Kidney tubule cell (primary cell): ENCODE measurements around the gene TNFRSF12A.

ENCODE experiments used
- DNase-seq: peaks from one replicate; pipeline ENCODE4 v3.0.0-alpha.2; 2018; ENCODE audit warnings: low spot score

The TNFRSF12A gene, protein sequence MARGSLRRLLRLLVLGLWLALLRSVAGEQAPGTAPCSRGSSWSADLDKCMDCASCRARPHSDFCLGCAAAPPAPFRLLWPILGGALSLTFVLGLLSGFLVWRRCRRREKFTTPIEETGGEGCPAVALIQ

DNA sequence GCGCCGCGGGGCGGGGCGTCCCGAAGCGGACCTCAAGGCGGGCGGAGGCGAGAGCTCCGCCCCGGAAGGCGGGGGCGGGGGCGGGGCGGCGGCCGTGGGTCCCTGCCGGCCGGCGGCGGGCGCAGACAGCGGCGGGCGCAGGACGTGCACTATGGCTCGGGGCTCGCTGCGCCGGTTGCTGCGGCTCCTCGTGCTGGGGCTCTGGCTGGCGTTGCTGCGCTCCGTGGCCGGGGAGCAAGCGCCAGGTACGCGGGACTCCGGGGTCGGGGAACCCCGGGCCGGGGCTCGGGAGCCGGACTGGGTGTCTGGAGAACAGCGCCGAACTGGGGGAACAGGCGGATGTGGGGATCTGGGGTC, at the start of gene TNFRSF12A:
Gene TNFRSF12A, plus strand, starts transcription at position 122 of the 357 bp plus-strand sequence. Its CDS starts 30 bp downstream, at position 152.
- DNase-seq: peak; percentile 88

DNA sequence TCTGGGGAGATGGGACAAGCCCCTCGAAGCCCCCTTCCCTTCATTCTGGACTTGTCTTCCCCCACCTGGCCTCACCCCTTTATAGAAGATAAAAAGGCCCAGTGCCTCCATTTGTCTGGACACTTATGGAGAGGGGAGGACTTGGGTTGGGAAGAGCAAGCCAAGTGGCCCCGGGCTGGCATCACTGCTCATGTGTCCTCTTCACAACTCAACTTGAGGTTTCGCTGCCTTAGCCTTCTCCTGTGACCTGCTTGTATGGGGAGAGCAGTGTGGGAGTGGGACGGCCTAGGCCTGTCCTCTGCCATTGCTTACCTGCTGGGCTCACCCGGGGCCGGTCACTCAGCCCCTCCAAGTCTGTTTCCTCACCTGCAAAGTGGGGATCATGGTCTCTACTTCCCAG, 49.6 kb upstream of the TNFRSF12A start:
- no peak for DNase-seq

DNA sequence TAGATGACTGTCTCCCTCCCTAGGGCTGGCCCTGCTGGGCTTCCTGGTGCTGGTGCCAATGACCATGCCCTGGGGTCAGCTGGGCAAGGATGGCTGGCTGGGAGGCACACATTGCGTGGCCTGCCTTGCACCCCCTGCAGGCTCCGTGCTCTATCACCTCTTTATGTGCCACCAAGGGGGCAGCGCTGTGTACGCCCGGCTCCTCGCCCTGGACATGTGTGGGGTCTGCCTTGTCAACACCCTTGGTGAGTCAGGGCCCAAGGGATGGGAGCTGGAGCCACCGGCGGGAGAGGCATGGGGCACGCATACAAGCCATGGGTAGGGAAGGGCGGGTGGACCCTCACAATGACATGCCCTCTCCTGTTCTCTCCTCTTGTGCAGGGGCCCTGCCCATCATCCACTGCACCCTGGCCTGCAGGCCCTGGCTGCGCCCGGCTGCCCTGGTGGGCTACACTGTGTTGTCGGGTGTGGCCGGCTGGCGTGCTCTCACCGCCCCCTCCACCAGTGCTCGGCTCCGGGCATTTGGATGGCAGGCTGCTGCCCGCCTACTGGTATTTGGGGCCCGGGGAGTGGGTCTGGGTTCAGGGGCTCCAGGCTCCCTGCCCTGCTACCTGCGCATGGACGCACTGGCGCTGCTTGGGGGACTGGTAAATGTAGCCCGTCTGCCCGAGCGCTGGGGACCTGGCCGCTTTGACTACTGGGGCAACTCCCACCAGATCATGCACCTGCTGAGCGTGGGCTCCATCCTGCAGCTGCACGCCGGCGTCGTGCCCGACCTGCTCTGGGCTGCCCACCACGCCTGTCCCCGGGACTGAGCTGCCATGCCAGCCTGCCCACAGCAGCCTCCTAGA, 48.8 kb upstream of the TNFRSF12A start:
- DNase-seq: no peak

DNA sequence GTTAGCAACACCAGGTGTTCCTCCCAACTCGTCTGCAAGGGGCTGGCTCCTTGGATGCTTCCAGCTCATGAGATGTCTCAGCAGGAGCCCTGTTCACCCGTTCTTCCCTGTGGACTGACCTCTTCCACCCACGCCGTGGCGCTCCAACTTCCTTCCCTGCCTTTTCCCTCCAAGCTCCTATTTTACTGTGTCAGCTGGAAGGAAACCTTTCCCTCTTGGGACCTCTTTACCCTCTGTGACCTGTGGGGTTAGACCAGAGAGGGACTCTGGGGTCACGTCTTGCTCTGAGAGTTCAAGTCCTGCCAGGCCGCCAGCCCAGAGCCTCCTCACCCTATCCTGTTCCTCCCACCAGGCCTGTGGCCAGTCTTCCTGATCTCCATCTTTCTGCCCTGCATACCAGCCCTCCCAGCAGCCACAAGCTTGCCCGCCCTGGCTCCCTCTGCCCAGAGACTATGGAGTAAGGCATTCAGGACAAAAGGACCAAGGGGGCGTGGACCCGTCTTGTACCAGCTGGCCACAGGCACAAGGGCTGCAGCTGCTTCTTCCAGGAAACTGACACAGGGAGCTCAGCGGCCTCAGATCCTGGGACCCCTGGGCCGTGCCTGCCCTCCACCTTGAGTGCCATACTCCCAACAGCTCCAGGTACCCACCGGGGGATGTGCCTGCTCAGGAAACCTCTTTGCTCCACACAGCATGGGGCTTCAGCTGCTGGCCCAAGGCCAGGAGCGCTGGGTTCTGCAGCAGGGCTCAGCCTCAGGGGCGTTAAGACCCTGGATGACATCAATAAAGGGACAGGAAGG, 48.0 kb upstream of the TNFRSF12A start:
- no peak for DNase-seq

DNA sequence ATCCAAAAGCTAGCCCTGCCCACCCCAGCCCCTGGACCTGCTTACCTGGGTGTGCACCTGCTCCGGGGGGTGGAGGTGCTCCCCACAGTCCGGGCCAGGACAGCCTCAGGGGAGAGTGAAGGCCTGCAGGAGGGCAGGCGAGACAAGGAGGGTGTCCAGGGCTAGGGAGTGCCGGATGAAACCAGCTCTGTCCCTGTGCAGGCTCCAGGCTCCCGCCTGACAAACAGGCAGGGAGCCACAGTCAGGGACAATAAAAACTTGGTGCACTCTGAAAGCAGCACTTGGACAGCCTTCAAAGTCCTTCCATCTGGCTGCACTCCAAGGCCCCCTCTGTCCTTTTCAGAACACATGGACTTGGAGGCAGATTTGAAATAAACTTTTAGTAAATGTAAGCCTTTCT, 47.1 kb upstream of the TNFRSF12A start:
- no peak for DNase-seq

DNA sequence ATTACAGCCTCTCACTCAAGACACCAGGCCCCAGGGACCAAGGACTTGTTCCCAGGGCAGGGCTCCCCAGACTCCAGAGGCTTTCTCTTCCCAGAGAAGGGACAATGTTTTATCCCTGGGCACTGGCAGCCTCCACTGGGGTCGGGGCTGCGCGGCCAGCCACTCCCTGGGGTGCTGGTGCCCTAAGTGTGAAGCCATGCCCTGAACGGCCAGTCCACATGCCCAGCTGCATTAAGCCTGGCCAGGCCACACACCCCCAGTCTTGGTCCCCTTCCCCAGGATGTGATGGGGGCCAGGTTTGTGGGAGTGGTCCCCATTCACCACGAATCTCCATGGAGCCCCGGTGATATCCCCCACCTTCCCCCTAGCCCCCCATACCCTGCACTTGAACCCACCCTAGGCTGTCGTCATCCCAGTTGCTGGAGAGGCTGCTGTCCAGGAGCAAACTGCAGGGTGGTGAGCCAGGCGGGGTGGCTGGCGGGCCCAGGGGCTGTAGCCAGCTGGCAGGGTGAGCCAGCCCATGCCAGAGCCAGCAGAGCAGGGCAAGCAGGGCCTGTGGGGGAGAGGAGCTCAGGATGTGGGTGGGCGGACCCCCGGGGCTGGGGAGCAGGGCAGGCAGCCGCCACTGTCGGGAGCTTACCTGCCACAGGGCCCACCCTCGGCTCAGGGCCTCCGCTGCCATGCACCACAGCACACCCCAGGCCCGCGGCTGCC, 46.4 kb upstream of the TNFRSF12A start:
- DNase-seq: no peak

DNA sequence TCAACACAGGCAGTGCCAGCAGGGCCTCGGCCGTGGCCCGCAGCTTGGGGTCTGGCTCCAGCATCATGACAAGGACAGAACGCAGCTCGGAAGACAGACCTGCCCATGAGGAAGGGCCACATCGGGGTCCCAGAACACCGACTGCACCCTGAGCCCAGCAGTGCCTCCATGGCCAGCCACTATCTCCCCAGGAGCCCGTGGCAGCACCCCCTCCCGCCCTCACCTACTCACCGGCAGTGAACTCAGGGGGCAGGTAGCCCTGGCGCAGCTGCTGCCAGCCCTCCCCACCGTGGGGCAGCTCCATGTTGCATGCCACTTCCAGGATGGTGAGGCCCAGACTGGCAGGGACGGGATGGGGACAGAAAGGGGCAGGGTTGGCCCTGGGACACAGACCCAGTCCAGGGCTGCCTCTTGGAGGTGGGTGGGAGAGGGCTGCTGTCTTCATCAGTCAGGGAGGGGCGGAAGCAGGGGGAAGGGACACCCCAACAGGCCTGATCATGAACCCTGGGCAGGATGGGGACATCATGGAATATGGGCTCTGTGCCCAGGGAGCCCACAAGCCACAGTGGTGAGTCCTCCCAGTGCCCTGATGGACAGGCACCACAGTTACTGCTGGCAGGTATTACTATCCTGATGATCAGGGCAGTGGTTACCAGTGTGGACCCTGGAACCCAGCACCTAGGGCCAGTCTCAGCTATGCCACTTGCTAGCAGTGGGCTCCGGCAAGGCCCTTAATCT, 45.7 kb upstream of the TNFRSF12A start:
- no peak for DNase-seq

DNA sequence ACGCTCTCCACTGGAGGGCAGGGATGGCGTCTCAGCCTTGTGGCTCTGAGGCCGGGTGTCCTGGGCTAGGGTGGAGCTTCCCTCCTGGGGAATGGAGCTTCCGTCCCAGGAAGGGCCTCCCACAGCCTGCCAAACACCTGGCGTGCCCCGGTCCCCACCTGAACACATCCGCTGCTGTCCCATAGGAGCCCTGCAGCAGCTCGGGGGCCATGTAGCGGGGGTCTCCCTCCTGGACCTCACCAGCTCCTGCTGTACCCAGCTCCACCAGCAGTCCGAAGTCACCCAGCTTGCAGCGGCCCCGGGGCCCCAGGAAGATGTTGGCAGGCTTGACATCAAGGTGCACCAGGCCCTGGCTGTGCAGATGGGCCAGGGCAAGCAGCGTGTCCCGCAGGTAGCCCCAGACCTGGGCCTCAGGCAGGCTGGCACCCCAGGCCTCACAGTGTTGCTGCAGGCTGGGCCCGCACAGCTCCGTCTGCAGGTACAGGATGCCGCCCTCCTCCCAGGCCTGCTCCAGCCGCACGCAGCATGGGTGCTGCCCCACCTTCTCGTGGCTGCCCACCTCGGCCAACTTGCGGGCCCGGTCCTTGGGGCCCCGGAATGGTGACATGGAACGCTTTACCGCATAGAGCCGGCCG, 44.9 kb upstream of the TNFRSF12A start:
- no peak for DNase-seq

DNA sequence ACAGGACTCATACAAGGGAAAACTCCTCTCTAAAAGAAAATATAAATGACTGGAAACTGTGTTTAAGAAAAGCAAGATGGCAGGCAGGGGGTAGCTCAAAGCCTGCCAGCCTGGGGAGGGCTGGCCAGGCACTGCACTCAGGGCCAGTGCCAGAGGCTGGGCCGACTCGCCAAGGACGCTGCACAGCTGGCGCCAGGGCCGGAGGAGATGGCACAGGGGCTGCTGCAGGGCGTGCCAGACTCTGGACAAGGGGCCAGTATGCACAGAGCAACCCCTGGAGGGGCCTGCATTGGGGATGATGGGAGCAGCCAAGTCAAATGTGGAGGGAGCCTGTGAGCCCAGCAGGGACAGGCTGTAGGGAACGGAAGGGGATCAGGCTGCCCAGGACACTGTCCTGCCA, 44.0 kb upstream of the TNFRSF12A start:
- DNase-seq: no peak

DNA sequence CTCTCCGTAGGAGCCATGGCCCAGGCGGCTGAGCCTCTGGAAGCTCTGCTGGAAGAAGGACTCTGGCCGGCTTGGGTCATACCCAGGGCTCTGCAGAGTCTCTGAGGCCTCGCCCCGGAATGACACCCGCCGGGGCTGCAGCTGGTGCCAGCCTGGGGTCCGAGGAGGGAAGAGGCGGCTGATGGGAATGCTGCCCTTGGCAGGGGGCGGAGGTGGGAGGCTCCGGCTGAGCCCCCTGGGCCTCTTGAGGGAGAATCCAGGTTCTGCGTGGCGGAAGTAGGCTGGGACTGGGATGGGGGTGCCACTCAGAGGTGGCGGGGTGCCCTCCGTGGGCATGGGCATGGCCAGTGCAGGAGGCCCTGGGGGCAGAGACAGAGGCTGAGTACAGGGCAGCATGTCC, 43.5 kb upstream of the TNFRSF12A start:
- no peak for DNase-seq

DNA sequence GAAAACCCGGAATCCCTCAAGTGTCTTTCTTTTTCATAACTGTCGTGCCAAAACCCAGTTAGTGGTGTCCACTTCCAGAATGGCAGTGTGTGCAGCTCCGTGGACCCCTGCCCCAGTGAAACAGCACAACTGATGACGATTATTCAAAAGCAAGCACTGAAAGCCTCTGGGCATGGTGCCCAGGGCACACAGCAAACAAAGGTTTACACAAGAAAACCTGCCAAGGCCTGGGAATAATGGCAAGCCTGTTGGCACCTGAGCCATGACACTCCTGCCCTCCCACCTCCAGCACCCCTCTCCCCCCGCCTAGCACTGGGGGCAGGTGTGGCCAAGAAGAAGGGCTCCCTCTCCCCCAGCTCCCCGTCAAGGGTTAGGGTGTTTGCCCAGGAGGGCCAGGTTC, 42.7 kb upstream of the TNFRSF12A start:
- DNase-seq: no peak

DNA sequence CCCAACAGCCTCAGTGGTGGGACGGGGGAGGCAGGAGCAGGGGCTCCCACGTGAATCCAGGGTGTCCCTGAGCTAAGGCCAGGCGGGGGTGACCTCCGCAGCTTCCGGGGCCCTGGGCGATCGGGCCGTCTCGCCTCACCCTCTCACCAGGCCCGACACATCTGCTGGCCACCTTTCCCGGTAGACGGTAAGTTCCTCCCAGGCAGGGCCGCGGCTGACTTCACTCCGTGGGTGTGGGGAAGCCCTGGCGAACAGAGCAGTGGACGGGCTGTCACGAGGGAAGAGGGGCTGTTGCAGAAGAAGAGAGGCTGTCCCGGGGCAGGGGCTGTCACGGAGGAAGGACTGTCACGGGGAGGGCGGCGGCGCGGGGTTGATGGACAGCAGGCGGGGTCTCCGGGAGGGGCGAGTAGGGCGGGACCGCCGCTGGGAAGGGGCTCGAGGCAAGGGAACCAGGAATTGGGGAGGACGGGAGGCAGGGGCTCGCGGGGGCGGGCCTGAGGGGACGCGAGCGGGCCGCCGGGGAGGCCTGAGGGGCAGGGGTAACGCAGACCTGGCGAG, 40.4 kb upstream of the TNFRSF12A start:
- DNase-seq: peak; percentile 29

DNA sequence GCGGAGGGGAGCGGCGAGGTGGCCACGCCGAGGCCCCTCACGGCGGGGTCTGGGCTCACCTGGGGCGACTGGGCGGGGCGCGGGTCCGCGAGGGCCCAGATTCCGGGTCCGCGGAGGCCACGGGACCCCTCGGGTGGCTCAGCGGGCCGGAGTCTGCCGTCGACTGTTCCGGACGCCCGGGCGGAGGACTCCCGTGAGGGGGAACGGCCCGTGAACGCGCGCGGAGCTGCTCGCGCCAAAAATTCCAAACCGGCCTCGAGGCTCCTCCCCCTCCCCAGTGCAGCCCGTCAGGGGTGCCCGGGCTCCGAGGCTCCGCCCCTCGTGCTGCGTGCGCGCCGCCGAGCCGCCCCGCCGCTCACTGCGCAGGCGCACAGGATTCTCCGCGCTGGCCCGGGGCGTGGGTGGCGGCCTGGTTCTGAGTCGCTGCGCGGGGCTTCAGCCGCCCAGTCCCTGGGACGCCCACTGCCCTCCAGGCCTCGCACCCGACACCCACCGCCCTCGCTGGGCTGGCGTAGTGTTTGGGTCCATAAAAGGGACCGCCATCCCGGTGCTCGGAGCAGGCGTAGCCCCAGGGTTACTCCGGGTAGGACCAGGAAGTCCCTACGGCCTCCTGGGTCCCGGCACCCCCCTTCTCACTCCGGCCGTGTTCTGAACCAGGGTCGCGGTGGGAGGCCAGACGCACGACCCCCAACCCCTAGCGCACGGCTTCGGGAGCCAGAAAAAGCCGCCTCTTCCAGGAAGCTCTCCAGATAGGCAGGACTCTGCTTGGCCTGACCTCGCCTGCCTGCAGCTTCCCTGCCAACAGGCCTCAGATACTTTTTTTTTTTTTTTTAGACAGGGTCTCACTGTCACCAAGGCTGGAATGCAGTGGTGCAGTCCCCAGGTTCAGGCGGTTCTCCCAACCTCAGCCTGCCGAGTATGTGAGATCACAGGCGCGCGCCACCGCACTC, 39.7 kb upstream of the TNFRSF12A start, which contains the start of gene PKMYT1:
Gene PKMYT1, minus strand, starts transcription at position 220 of the 950 bp plus-strand sequence. CDS start 789 bp downstream, outside the sequence.
- peak; percentile 90 for DNase-seq

DNA sequence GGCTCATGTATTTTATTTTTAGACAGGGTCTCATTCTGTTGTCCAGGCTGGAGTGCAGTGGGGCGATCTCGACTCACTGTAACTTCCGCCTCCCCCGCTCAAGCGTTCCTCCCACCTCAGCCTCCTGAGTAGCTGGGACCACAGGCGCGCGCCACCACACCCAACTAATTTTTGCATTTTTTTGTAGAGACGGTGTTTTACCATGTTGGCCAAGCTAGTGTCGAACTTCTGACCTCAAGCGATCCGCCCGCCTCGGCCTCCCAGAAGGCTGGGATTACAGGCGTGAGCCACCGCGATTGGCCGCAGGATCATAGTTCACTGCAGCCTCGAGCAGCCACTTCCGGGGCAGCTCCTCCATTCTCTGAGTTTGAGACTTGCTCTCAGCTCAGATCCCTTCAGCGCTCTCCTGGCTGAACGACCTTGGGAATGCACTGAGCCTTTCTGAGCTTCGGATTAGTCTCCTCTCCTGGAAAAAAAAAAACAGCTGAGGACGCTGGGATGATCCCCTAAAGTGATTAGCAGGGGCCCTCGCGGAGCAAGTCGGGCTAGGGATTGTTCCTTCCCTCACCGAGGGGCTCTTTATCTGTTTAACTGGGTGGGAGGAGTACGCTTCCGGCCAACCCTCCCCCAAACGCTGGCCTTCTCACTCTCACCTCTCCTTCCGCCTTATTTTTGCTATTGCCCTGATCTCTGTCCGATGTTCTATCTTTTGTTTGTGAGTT, 38.8 kb upstream of the TNFRSF12A start:
- DNase-seq: no peak

DNA sequence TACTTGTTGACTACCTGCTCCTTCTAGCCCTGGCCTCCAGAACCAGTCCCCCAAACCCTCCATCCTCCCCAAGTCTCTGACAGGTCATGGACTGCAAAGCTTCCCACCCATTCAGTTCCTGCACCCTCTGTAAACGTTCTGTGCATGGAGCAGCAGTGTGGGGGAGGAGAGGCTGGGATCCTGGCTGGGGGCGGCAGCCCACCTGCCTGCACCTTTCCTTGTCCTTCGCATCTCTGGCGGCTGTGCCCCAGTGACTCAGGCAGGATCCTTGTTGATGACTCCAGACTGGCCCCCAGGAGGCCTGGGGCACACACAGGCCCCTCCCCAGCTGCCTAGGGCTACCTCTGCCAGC, 38.3 kb upstream of the TNFRSF12A start:
- no peak for DNase-seq

DNA sequence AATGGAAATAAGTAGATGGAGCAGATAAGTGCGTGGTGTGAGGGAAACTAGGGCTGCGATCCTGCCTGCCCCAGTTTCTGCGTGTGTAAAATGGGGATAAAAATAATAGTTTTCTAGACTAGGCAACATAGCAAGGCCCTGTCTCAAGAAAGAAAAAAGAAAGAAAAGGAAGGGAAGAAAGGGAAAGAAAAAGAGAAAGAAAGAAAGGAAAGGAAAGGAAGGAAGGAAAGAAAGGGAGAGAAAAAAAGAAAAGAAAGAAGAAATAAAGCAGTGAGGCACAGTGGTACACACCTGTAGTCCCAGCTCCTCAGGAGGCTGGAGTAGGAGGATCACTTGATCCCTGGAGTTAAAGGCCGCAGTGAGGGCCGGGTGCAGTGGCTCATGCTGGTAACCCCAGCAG, 37.8 kb upstream of the TNFRSF12A start:
- no peak for DNase-seq

DNA sequence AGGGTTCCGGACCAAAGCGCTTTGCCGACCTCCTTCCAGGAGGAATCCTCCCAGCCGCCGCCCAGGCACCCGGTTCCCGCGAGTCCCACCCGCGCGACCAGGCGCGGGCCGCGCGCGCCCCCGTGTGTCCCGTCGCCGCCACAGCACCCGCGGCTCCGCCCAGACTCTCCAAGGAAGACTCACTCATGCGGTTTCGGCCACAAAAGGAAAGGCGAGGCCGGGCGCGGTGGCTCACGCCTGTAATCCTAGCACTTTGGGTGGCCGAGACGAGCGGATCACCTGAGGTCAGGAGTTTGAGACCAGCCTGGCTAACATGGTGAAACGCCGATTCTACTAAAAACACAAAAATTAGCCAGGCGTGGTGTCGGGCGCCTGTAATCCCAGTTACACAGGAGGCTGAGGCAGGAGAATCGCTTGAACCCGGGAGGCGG, 36.4 kb upstream of the TNFRSF12A start:
- peak; percentile 89 for DNase-seq

DNA sequence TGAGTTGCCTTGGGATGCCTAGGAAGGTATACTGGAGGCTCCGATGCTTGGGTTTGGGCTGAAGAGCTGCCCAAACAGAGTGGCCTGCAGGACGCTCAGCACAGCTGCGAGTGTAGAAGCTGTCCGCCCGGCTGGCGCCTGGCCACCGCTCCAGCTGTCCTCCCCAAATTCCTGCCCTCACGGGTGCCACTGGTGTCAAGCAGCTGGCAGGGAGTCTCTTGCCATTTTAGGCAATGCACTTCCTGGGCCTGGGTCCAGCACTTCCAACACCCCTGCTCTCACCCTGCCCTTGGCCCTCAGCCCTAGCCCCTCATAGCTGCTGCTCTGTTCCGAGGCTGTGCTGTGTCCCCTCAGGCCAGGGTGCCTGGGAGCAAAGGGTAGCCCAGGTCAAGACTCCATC, 34.7 kb upstream of the TNFRSF12A start:
- no peak for DNase-seq

DNA sequence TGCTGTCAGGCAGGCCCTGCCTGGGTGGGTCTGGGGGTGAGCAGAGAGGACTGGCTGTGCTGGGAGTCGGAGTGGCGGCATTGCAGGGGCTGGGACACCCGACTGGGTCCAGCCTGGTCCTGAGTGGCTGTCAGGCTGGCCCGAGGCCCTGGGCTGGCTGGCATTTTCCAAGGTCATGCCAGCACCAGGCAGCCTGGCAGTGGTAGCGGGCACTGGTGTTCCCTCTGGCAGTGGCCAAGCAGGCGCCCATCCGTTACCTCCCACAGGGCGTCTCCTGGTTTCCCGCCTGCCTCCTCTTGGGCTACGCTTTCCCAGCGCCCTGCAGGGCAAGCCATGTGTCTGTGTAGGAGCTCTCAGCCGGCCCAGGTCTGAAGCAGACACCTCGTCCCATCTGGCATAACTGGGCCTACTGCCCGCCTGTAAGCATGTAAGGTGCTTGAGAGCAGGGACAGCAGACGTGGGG, 34.2 kb upstream of the TNFRSF12A start:
- DNase-seq: no peak
